Ecto neural progenitor cell (in vitro differentiated cells): ENCODE measurements around the gene HUS1.
"Not testable (repeated sequence)": the region's sequence is repeated elsewhere in the genome, so short reads cannot be mapped to it uniquely, and the experiment has no call there.

Source experiments
- DNase-seq: peaks from one replicate; pipeline ENCODE4 v3.0.0-alpha.2; 2018; ENCODE audit warnings: low spot score

HUS1 gene

GRCh38 chr7:47923081-47923875, 56.1 kb downstream of the HUS1 start:
- DNase-seq = not testable (repeated sequence)

GRCh38 chr7:47916514-47916913, 62.9 kb downstream of the HUS1 start:
- not testable (repeated sequence) for DNase-seq

- DNase-seq = no peak
Observed at GRCh38 chr7:47915616-47915976, 63.8 kb downstream of the HUS1 start.

- DNase-seq = no peak
Observed at GRCh38 chr7:47914717-47915615, 64.4 kb downstream of the HUS1 start.
